Choroid plexus epithelial cell (primary cell): Measurements from ENCODE around the gene ETV6.

Experiments used
- DNase-seq: peaks from one replicate; pipeline ENCODE4 v3.0.0-alpha.2; 2010; ENCODE audit warnings: low read depth
- H3K4me3 ChIP-seq: 2 replicates; pipeline ENCODE4 v1.5.1; 2011; ENCODE audit warnings: low read depth, mild to moderate bottlenecking, control low read depth, low read length, moderate library complexity
- TF ChIP-seq, protein P1 (sequence below): conservative IDR thresholded peaks from 2 replicates; pipeline ENCODE4 v1.5.1; 2011; ENCODE audit warnings: low read depth, mild to moderate bottlenecking, control low read depth, inconsistent platforms, low read length, moderate library complexity

ETV6 gene

GRCh38 chr12:11939223-11939622 is 289.7 kb downstream of the ETV6 start:
- TF ChIP-seq, protein P1, sequence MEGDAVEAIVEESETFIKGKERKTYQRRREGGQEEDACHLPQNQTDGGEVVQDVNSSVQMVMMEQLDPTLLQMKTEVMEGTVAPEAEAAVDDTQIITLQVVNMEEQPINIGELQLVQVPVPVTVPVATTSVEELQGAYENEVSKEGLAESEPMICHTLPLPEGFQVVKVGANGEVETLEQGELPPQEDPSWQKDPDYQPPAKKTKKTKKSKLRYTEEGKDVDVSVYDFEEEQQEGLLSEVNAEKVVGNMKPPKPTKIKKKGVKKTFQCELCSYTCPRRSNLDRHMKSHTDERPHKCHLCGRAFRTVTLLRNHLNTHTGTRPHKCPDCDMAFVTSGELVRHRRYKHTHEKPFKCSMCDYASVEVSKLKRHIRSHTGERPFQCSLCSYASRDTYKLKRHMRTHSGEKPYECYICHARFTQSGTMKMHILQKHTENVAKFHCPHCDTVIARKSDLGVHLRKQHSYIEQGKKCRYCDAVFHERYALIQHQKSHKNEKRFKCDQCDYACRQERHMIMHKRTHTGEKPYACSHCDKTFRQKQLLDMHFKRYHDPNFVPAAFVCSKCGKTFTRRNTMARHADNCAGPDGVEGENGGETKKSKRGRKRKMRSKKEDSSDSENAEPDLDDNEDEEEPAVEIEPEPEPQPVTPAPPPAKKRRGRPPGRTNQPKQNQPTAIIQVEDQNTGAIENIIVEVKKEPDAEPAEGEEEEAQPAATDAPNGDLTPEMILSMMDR: no peak
- H3K4me3 ChIP-seq: no peak overlapping the region

DNA sequence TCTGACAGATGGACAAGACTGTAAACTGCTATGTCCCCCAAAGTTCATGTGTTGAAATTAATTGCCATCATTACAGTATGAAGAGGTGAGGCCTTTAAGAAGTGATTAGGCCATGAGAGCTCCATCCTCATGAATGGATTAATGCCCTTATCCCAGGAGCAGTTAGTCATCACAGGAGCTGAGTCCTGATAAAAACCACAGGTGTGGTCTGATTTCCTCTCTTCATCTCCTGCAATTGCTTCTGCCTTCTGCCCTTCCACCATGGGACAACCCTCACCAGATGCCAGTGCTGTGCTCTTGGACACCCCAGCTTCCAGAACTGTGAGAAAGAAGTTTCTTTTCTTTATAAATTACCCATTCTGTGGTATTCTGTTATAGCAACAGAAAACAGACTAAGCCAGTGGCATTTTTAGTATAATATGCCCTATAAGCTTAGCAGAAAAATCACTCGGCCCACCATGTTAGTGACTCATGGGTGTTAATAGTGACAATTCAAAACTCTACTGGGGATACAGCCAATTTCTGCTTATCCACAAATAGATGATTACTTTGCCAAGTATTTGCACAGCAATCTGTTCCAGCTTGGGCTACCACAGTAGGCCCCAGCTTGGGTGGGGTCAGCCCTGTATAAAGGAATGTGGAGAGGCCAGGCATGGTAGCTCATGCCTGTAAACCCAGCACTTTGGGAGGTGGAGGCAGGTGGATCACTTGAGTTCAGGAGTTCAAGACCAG is 292.3 kb downstream of the ETV6 start:
- H3K4me3 ChIP-seq: no peak overlapping the region
- peak; percentile 74 for DNase-seq
- TF ChIP-seq, protein P1: no peak

More at GRCh38 chr12:11939223-11939622, 289.7 kb downstream of the ETV6 start:
- no peak for DNase-seq

- DNase-seq: no peak
- H3K4me3 ChIP-seq: no peak overlapping the region
- TF ChIP-seq, protein P1: no peak
Measured at GRCh38 chr12:11943919-11944700, 294.6 kb downstream of the ETV6 start.
